ENCODE results near the gene RASGRF1. TPM values are rescaled to one million over a fixed set of nuclear protein-coding genes. Genes with fewer than 3 reads are reported as not detected.

RASGRF1 gene
- total RNA-seq, 2 experiments from 2014 or later = 3.0 to 4.5 TPM

DNA sequence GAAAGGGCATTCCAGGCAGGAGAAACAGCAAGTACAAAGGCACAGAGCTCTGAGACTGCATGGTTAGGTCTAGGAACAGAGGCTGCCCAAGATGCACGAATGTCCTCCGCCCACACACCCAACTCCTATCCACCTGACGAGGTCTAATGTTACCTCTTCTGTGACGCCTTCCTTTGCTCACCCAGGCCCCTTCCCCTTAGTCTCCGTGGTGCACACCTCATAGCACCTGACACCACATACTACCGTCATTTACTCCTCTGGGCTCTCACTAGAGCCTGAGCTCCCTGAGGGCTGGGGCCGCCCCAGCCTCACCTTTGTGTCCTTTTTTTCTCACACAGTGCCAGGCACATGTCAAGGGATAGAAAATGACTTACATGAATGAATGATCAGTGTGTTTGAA, 31.0 kb upstream of the RASGRF1 start:
- Histone ChIP-seq H3K4me2 (ENCODE audit: low read length) (no peak overlapping the region), H3K27ac (ENCODE audit: low read depth, low read length, poor library complexity, severe bottlenecking) (no peak overlapping the region), H3K4me1 (ENCODE audit: insufficient read depth, low read length, poor library complexity, severe bottlenecking) (no peaks in the 10 kb centered on the region), H4K20me1 (ENCODE audit: insufficient read depth, low read length) (no peaks in the 10 kb centered on the region), H3K36me3 (ENCODE audit: insufficient read depth, low read length) (no peaks in the 10 kb centered on the region), H3K9me2 (ENCODE audit: insufficient read depth, low read length) (no peaks in the 10 kb centered on the region), H3K9me3 (ENCODE audit: low read length) (no peaks in the 10 kb centered on the region), H2AFZ (ENCODE audit: low read length) (no peak overlapping the region), H3K4me3 (ENCODE audit: low read depth, low read length, poor library complexity, severe bottlenecking) (no peak overlapping the region), H3K79me2 (ENCODE audit: insufficient read depth, low read depth, low read length) (no peaks in the 10 kb centered on the region)
- ChIA-PET CTCF (ENCODE audit: unreplicated experiment) (no interaction called here), POLR2A (no interaction called here)
- TF ChIP-seq, protein P1, sequence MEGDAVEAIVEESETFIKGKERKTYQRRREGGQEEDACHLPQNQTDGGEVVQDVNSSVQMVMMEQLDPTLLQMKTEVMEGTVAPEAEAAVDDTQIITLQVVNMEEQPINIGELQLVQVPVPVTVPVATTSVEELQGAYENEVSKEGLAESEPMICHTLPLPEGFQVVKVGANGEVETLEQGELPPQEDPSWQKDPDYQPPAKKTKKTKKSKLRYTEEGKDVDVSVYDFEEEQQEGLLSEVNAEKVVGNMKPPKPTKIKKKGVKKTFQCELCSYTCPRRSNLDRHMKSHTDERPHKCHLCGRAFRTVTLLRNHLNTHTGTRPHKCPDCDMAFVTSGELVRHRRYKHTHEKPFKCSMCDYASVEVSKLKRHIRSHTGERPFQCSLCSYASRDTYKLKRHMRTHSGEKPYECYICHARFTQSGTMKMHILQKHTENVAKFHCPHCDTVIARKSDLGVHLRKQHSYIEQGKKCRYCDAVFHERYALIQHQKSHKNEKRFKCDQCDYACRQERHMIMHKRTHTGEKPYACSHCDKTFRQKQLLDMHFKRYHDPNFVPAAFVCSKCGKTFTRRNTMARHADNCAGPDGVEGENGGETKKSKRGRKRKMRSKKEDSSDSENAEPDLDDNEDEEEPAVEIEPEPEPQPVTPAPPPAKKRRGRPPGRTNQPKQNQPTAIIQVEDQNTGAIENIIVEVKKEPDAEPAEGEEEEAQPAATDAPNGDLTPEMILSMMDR (conservative IDR thresholded peaks at IDR 0.05; ENCODE audit: low read length) = no peak
- no peak for DNase-seq (ENCODE audit: low spot score)
- BruUV-seq (replicated peaks) = no TSS peak
- intact Hi-C loops (cut with micrococcal nuclease; ENCODE audit: unreplicated experiment) = no loop called here

DNA sequence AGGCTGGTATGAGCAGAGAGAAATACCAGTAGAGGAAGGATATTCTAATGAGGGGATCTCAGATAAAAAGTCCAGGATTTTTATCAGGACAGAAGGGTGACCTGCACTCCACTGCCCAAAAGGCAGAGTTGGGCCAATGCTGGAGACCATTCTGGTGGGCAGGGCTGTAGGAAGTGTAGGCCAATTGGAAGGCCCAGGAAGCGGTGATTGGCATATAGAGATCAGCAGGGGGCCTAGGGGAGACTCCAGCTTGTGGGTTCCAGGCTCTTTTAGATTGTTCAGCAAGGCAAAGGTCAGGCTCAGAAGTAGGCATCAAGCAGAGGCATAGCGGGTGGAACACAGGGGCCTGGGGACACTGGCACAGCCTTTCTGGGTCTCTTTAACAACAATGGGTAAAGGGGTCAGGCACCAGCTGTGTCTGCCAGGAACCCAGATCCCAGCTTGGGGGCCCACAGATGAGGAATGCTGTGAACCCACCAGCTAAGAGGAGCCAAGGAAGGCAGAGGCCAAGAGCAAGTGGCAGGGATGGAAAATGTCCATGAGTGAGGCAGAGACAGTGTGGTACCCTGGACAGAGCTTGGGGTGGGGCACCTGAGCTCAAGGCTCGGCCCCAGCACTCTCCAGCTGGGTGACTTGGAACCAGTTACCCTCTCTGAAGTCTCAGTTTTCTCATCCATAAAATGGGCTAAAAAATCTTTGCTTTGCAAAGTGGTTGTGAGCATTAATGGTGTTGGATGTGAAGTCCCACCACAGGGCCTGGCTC, 27.0 kb upstream of the RASGRF1 start:
- BruUV-seq (replicated peaks) = no TSS peak
- Histone ChIP-seq H3K27ac (ENCODE audit: low read depth, low read length, poor library complexity, severe bottlenecking) (no peak overlapping the region), H3K4me2 (ENCODE audit: low read length) (no peak overlapping the region), H3K9me2 (ENCODE audit: insufficient read depth, low read length) (no peaks in the 10 kb centered on the region), H3K36me3 (ENCODE audit: insufficient read depth, low read length) (no peaks in the 10 kb centered on the region), H3K9me3 (ENCODE audit: low read length) (no peaks in the 10 kb centered on the region), H3K4me1 (ENCODE audit: insufficient read depth, low read length, poor library complexity, severe bottlenecking) (peaks cover 20% of the 10 kb centered on the region), H2AFZ (ENCODE audit: low read length) (no peak overlapping the region), H4K20me1 (ENCODE audit: insufficient read depth, low read length) (no peaks in the 10 kb centered on the region), H3K4me3 (ENCODE audit: low read depth, low read length, poor library complexity, severe bottlenecking) (no peak overlapping the region), H3K79me2 (ENCODE audit: insufficient read depth, low read depth, low read length) (no peaks in the 10 kb centered on the region)
- DNase-seq (ENCODE audit: low spot score) = no peak
- CTCF ChIA-PET (ENCODE audit: unreplicated experiment) = no interaction called here
- TF ChIP-seq, protein P1 (conservative IDR thresholded peaks at IDR 0.05; ENCODE audit: low read length) = no peak
- TF ChIP-seq EZH2phosphoT487 (IDR thresholded peaks at IDR 0.05; ENCODE audit: borderline replicate concordance, low read depth, low read length) = no peak
- intact Hi-C loops (cut with micrococcal nuclease; ENCODE audit: unreplicated experiment) = no loop called here
- POLR2A ChIA-PET = interaction anchor here (0.5 to 0.8 kb wide), 2 partner anchors 45 to 1161 kb away, joined by 3 to 5 read pairs; no protein-coding TSS in a partner anchor

DNA sequence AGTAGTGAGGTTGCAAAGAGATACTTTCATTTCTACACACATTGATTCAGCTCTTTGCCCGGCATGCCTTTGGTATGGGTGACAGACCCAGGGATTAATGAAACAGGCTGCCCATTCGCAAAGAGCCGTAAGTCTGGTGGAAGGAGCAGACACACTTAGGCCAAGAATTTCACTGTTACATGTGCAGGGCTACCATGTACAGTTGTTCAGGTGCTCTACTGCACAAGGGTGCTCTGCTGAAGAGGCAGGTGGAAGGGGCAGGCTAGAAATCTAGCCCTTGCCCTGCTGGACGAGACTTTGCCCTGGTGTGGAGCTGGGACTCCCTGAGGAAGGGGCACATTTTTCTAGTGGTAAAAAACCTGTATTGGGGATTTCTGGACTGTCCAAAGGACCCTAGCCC, 26.2 kb upstream of the RASGRF1 start:
- Histone ChIP-seq H3K4me1 (ENCODE audit: insufficient read depth, low read length, poor library complexity, severe bottlenecking) (peaks cover 20% of the 10 kb centered on the region), H3K4me3 (ENCODE audit: low read depth, low read length, poor library complexity, severe bottlenecking) (no peak overlapping the region), H3K27ac (ENCODE audit: low read depth, low read length, poor library complexity, severe bottlenecking) (no peak overlapping the region), H3K4me2 (ENCODE audit: low read length) (no peak overlapping the region), H3K79me2 (ENCODE audit: insufficient read depth, low read depth, low read length) (no peaks in the 10 kb centered on the region), H3K9me3 (ENCODE audit: low read length) (no peaks in the 10 kb centered on the region), H3K9me2 (ENCODE audit: insufficient read depth, low read length) (no peaks in the 10 kb centered on the region), H2AFZ (ENCODE audit: low read length) (no peak overlapping the region), H3K36me3 (ENCODE audit: insufficient read depth, low read length) (no peaks in the 10 kb centered on the region), H4K20me1 (ENCODE audit: insufficient read depth, low read length) (no peaks in the 10 kb centered on the region)
- CTCF ChIA-PET (ENCODE audit: unreplicated experiment) = no interaction called here
- DNase-seq (ENCODE audit: low spot score) = no peak
- POLR2A ChIA-PET = no interaction called here
- BruUV-seq (replicated peaks) = no TSS peak
- TF ChIP-seq, protein P1 (conservative IDR thresholded peaks at IDR 0.05; ENCODE audit: low read length) = no peak
- TF ChIP-seq EZH2phosphoT487 (IDR thresholded peaks at IDR 0.05; ENCODE audit: borderline replicate concordance, low read depth, low read length) = no peak
- intact Hi-C loops (cut with micrococcal nuclease; ENCODE audit: unreplicated experiment) = no loop called here

All from OCI-LY7 (cell line).